Tibial nerve (tissue), 3 donors: ENCODE data around the gene SSPN.

ENCODE experiments used
- POLR2A ChIP-seq, 2 donors: fragments of 450-650 bp; IDR thresholded peaks; one replicate each; pipeline ENCODE4 v1.6.1; 2017; ENCODE audit warnings: antibody characterized with exemption in 2 of 2, mild to moderate bottlenecking in 2 of 2, moderate library complexity in 2 of 2
- TF ChIP-seq, protein P1 (sequence below), 5 experiments: fragments of 200-600 bp in 3 of 5; fragments of 450-650 bp in 2 of 5; sonication (generic) in 3 of 5; IDR thresholded peaks; one replicate each; pipeline ENCODE4 v1.5.1; 2016 to 2019; ENCODE audit warnings: antibody characterized with exemption in 5 of 5, mild to moderate bottlenecking in 3 of 5, moderate library complexity in 2 of 5

DNA sequence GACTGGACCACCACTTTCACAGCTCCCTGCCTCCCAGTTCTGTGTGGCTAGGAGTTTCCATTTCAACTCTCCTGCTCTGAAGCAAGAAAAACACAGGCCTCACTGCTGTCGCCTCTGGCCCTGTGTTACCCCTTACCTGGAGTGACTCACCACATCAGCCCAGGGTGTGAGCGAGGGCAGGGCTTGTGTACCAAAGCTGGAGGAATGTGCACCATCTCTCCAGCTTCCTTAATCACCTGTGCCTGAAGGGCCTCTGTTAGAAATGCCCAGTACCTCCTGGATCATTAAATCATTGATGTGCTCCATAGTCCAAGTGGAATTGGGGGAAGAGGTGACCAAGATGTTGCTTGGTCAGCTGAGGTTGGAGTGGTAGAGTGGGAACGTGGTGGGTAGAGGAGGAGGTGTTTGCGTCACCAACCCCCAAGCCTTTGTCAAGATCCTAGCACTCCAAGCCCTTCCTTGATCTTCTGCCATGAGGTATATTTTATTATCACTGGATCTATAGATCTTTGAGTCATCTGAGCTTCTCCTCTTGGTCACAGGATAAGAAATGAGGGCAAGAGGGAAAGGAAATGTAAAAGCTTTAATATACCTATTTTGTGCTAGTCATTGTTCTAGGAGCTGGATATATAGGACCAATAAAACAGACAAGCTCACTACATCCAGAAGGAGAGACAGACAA is 51.3 kb downstream of the SSPN start:
- TF ChIP-seq, protein P1, sequence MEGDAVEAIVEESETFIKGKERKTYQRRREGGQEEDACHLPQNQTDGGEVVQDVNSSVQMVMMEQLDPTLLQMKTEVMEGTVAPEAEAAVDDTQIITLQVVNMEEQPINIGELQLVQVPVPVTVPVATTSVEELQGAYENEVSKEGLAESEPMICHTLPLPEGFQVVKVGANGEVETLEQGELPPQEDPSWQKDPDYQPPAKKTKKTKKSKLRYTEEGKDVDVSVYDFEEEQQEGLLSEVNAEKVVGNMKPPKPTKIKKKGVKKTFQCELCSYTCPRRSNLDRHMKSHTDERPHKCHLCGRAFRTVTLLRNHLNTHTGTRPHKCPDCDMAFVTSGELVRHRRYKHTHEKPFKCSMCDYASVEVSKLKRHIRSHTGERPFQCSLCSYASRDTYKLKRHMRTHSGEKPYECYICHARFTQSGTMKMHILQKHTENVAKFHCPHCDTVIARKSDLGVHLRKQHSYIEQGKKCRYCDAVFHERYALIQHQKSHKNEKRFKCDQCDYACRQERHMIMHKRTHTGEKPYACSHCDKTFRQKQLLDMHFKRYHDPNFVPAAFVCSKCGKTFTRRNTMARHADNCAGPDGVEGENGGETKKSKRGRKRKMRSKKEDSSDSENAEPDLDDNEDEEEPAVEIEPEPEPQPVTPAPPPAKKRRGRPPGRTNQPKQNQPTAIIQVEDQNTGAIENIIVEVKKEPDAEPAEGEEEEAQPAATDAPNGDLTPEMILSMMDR (IDR thresholded peaks at IDR 0.05): no peak
- TF ChIP-seq POLR2A (IDR thresholded peaks at IDR 0.05): no peak
